ENCODE data around the gene MFF. TPM values are rescaled to one million over a fixed set of nuclear protein-coding genes. Genes with fewer than 3 reads are reported as not detected.

MFF gene
- 63.4 and 68.2 TPM in 2 replicates for total RNA-seq

- DNase-seq (ENCODE audit: low read depth) (peak; percentile 87), FAIRE-seq (peak; percentile 90)
- H3K4me3 ChIP-seq (ENCODE audit: low read depth, low read length) = peak within 1 kb of the TSS; percentile 92
- TF ChIP-seq, protein P1, sequence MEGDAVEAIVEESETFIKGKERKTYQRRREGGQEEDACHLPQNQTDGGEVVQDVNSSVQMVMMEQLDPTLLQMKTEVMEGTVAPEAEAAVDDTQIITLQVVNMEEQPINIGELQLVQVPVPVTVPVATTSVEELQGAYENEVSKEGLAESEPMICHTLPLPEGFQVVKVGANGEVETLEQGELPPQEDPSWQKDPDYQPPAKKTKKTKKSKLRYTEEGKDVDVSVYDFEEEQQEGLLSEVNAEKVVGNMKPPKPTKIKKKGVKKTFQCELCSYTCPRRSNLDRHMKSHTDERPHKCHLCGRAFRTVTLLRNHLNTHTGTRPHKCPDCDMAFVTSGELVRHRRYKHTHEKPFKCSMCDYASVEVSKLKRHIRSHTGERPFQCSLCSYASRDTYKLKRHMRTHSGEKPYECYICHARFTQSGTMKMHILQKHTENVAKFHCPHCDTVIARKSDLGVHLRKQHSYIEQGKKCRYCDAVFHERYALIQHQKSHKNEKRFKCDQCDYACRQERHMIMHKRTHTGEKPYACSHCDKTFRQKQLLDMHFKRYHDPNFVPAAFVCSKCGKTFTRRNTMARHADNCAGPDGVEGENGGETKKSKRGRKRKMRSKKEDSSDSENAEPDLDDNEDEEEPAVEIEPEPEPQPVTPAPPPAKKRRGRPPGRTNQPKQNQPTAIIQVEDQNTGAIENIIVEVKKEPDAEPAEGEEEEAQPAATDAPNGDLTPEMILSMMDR (IDR thresholded peaks at IDR 0.05; ENCODE audit: insufficient read depth, low read length, severe bottlenecking) = peak; percentile 61
- no peaks in the 10 kb centered on the region for H3K36me3 ChIP-seq (ENCODE audit: control insufficient read depth, insufficient read depth, low read length)
- no peaks in the 10 kb centered on the region for H3K27me3 ChIP-seq (ENCODE audit: control insufficient read depth, insufficient read depth, low read length)
Observed at GRCh38 chr2:227324995-227325838, at the start of gene MFF. Gene MFF, plus strand, starts transcription at chr2:227325251. Its CDS starts 5,415 bp downstream, at chr2:227330666.

- peak; percentile 14 for DNase-seq (ENCODE audit: low read depth)
- Histone ChIP-seq H3K4me3 (ENCODE audit: low read depth, low read length) (no peak overlapping the region), H3K27me3 (ENCODE audit: control insufficient read depth, insufficient read depth, low read length) (no peaks in the 10 kb centered on the region), H3K36me3 (ENCODE audit: control insufficient read depth, insufficient read depth, low read length) (no peaks in the 10 kb centered on the region)
- FAIRE-seq = no peak
- TF ChIP-seq, protein P1 (IDR thresholded peaks at IDR 0.05; ENCODE audit: insufficient read depth, low read length, severe bottlenecking) = no peak
Observed at GRCh38 chr2:227280895-227281294, 44.2 kb upstream of the MFF start.

- no peak for FAIRE-seq
- no peak overlapping the region for H3K4me3 ChIP-seq (ENCODE audit: low read depth, low read length)
- no peaks in the 10 kb centered on the region for H3K36me3 ChIP-seq (ENCODE audit: control insufficient read depth, insufficient read depth, low read length)
- H3K27me3 ChIP-seq (ENCODE audit: control insufficient read depth, insufficient read depth, low read length) = no peaks in the 10 kb centered on the region
- no peak for DNase-seq (ENCODE audit: low read depth)
- TF ChIP-seq, protein P1 (IDR thresholded peaks at IDR 0.05; ENCODE audit: insufficient read depth, low read length, severe bottlenecking) = no peak
Observed at GRCh38 chr2:227285741-227286236, 39.3 kb upstream of the MFF start.

- Histone ChIP-seq H3K4me3 (ENCODE audit: low read depth, low read length) (no peak overlapping the region), H3K27me3 (ENCODE audit: control insufficient read depth, insufficient read depth, low read length) (no peaks in the 10 kb centered on the region), H3K36me3 (ENCODE audit: control insufficient read depth, insufficient read depth, low read length) (no peaks in the 10 kb centered on the region)
- FAIRE-seq (no peak), DNase-seq (ENCODE audit: low read depth) (no peak)
- TF ChIP-seq, protein P1 (IDR thresholded peaks at IDR 0.05; ENCODE audit: insufficient read depth, low read length, severe bottlenecking) = no peak
Observed at GRCh38 chr2:227287771-227288170, 37.3 kb upstream of the MFF start.

GRCh38 chr2:227292314-227292713 lies 32.7 kb upstream of the MFF start:
- DNase-seq (ENCODE audit: low read depth) (no peak), FAIRE-seq (no peak)
- TF ChIP-seq, protein P1 (IDR thresholded peaks at IDR 0.05; ENCODE audit: insufficient read depth, low read length, severe bottlenecking) = no peak
- H3K4me3 ChIP-seq (ENCODE audit: low read depth, low read length) = no peak overlapping the region
- no peaks in the 10 kb centered on the region for H3K27me3 ChIP-seq (ENCODE audit: control insufficient read depth, insufficient read depth, low read length)
- no peaks in the 10 kb centered on the region for H3K36me3 ChIP-seq (ENCODE audit: control insufficient read depth, insufficient read depth, low read length)

Data from bronchial epithelial cell (primary cell).